GM18505 (cell line): ENCODE measurements around the gene LDB1.

Experiments
- ATAC-seq: cut with Tn5 transposase; IDR thresholded peaks from one replicate; pipeline ENCODE4 v1.9.1; 2021; ENCODE audit not compliant: unreplicated experiment
- POLR2A ChIP-seq: IDR thresholded peaks from 4 replicates; pipeline ENCODE4 v1.6.1; 2011; ENCODE audit warnings: borderline replicate concordance; ENCODE audit not compliant: insufficient read depth, insufficient read length; ENCODE audit errors: extremely low read depth

LDB1 gene

DNA sequence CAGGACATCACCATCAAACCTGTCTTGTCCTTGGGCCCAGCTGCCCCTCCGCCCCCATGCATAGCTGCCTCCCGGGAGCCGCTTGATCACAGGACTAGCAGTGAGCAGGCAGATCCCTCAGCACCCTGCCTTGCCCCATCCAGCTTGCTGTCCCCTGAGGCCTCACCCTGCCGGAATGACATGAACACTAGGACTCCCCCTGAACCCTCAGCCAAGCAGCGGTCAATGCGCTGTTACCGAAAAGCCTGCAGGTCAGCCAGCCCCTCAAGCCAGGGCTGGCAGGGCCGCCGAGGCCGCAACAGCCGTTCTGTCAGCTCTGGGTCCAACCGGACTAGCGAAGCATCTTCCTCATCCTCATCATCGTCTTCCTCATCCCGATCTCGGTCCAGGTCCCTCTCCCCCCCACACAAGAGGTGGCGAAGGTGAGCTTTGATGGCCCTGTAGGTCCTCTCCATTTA, 26.8 kb upstream of the LDB1 start:
- ATAC-seq, result no peak
- no peak for TF ChIP-seq POLR2A

- no peak for ATAC-seq
- no peak for TF ChIP-seq POLR2A
Observed at GRCh38 chr10:102141583-102142107, 21.5 kb upstream of the LDB1 start.

- no peak for ATAC-seq
- TF ChIP-seq POLR2A, result no peak
Observed at GRCh38 chr10:102140913-102141540, 20.9 kb upstream of the LDB1 start.

DNA sequence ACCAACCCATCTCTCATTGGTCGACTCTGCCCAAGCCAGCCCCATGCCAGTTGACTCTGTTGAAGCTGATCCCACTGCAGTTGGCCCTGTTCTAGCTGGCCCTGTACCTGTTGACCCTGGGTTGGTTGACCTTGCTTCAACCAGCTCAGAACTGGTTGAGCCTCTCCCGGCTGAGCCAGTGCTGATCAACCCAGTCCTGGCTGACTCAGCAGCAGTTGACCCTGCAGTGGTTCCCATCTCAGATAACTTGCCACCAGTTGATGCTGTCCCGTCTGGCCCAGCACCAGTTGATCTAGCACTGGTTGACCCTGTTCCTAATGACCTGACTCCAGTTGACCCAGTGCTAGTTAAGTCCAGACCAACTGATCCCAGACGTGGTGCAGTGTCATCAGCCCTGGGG, 20.1 kb upstream of the LDB1 start:
- TF ChIP-seq POLR2A, result no peak
- ATAC-seq, result no peak

DNA sequence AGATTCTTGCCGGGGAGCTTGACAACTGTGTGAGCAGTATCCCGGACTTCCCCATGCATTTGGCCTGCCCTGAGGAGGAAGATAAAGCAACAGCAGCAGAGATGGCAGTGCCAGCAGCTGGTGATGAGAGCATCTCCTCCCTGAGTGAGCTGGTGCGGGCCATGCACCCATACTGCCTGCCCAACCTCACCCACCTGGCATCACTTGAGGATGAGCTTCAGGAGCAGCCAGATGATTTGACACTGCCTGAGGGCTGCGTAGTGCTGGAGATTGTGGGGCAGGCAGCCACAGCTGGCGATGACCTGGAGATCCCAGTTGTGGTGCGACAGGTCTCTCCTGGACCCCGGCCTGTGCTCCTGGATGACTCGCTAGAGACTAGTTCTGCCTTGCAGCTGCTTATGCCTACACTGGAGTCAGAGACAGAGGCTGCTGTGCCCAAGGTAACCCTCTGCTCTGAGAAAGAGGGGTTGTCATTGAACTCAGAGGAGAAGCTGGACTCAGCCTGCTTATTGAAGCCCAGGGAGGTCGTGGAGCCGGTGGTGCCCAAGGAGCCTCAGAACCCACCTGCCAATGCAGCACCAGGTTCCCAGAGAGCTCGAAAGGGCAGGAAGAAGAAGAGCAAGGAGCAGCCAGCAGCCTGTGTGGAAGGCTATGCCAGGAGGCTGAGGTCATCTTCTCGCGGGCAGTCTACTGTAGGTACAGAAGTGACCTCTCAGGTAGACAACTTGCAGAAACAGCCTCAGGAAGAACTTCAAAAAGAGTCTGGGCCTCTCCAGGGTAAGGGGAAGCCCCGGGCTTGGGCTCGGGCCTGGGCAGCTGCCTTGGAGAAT, 19.3 kb upstream of the LDB1 start:
- no peak for TF ChIP-seq POLR2A
- ATAC-seq, result no peak

DNA sequence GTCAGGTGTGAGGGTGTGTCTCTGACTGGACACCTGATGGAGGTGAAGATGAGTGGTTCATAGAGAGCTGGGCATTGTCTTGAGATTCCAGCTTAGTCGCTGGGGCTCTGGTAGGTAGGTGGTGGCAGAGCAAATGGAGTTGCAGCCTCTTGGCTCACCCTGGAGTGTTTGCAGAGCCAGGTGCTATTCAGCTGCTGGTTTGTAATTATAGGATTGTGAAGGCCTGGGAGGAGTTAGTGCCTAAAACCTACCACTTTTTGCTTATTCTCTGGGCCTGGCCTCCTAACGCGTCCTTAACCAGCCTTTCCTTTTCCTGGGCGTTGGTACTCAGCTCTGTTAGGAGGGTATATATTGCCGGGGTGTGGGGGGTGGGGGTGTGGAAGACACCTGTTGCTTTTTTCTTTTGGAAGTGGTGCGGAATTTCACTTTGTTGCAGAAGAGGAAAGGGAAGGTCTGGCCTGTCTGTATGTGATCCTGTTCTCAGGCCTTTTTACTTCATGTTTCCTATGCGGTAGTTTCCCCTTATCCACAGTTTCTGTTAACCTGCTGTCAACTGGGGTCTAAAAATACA, 15.9 kb upstream of the LDB1 start:
- TF ChIP-seq POLR2A, result no peak
- no peak for ATAC-seq

GRCh38 chr10:102134416-102134815, 14.2 kb upstream of the LDB1 start:
- ATAC-seq, result no peak
- no peak for TF ChIP-seq POLR2A

DNA sequence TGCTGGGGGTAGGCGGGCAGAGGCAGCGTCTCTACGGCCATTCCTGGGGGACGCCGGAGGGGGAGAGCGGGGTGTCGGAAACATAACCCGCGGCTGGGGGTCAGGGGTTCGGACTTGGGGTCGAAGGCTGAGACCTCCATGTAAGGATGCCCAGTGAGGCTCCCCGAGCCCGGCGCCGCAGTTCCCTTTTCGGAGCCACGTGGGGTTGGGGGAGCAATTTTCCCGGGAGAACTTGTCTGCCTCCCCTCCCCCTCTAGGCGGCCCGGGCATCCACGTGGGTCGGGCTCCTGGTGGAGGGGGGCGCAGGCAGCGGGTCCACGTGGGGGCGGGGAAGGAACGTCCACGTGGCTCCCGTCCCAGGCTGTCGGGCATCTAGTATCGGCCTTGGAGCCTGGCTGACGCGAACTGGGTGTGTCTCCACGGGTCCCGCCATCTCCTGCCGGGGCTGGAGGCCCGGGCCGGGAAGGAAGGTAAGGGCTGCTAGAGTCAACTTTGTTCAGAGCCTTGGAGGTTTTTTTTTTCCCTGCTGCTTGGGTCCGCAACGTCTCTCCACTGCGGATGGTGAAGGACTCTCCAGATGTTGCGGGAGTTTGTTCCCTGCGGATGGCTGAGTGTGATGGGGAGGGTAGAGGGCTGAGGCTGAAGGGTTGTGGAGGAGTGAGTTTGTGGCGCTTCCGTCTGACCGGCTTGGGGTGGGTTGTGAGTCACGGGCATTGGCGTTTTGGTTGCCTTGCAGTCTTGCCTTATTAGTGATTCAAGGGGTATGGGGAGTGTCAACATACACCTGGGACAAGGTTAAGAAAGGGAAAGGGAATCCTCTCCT, 13.4 kb upstream of the LDB1 start:
- ATAC-seq, result no peak

GRCh38 chr10:102132563-102133372, 12.6 kb upstream of the LDB1 start, which contains the start of gene PPRC1:
Gene PPRC1, plus strand, starts transcription at chr10:102133040. Its CDS starts 29 bp downstream, at chr10:102133069.
- TF ChIP-seq POLR2A, result peak; percentile 85
- ATAC-seq, result peak; percentile 86

More for the DNA sequence above, 13.4 kb upstream of the LDB1 start:
- TF ChIP-seq POLR2A, result peak; percentile 18

DNA sequence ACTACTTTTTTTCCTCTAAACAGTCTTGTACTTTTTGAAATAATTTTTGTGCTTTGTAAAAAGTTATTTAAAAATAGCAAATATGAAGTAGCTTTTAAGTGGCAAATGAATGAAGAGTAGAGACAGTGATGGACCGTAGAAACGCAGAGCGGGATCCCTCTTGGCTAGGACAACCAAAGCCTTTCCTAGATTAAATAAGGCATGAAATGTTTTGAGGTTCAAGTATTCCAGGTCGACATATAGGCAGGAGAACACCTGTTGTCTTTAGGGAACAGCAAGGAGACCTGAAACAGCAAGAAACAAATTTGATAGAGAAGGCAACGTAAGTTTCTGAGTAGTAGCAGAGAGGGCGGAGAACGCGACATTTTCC, 12.0 kb upstream of the LDB1 start:
- no peak for TF ChIP-seq POLR2A
- no peak for ATAC-seq

DNA sequence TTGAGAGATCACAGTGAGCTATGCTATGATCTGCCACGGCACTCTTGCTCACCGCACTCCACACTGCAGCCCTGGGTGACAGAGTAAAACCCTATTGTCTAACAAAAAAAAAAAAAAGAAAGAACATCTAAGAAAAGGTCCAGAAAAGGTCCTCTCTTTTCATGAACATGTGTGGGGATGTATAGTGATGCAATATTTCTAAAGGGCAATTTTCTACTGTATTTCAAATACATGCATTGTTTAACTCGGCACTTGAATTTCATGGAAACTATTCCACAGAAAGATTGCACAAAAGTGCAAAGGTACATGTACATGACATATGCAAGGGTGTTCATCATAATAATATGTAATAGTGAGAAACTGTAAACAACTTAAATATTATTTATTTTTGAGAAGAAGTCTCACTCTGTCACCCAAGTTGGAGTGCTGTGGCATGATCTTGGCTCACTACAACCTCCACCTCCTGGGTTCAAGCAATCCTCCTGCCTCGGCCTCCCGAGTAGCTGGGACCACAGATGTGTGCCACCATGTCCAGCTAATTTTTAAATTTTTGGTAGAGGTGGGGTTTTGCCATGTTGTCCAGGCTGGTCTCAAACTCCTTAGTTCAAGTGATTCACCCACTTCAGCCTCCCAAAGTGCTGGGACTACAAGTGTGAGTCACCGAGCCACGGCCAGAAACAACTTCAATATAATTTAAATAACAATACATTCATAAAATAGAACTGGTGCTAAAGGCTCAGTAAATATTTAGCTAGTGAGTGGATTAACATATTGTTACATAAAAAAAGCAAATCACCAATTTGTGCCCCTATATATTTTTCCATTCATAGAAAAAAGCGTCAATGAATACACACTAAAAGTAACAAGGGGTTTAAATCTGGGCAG, 11.4 kb upstream of the LDB1 start:
- no peak for TF ChIP-seq POLR2A
- ATAC-seq, result no peak
